HG03575 (cell line): ENCODE results near the gene HDAC4.

Experiments used
- ATAC-seq: cut with Tn5 transposase; IDR thresholded peaks from one replicate; pipeline ENCODE4 v1.9.1; 2021; ENCODE audit not compliant: unreplicated experiment, insufficient number of reproducible peaks, low FRiP score; ENCODE audit errors: extremely low read depth

The HDAC4 gene

GRCh38 chr2:239257511-239257937, 143.3 kb downstream of the HDAC4 start:
- no peak for ATAC-seq

GRCh38 chr2:239256350-239256743, 144.5 kb downstream of the HDAC4 start:
- ATAC-seq, result no peak

- ATAC-seq, result no peak
Observed at GRCh38 chr2:239255628-239256349, 145.0 kb downstream of the HDAC4 start.

- ATAC-seq, result no peak
Observed at GRCh38 chr2:239255218-239255617, 145.6 kb downstream of the HDAC4 start.

- ATAC-seq, result no peak
Observed at GRCh38 chr2:239253701-239254436, 147.0 kb downstream of the HDAC4 start.

- ATAC-seq, result no peak
Observed at GRCh38 chr2:239253264-239253663, 147.6 kb downstream of the HDAC4 start.

- ATAC-seq, result no peak
Observed at GRCh38 chr2:239252801-239253200, 148.0 kb downstream of the HDAC4 start.

- ATAC-seq, result no peak
Observed at GRCh38 chr2:239252393-239252792, 148.4 kb downstream of the HDAC4 start.

GRCh38 chr2:239251971-239252370, 148.8 kb downstream of the HDAC4 start:
- no peak for ATAC-seq

- ATAC-seq, result no peak
Observed at GRCh38 chr2:239250216-239251081, 150.4 kb downstream of the HDAC4 start.

GRCh38 chr2:239249776-239250175, 151.0 kb downstream of the HDAC4 start:
- no peak for ATAC-seq

- ATAC-seq, result no peak
Observed at GRCh38 chr2:239249048-239249447, 151.8 kb downstream of the HDAC4 start.

- ATAC-seq, result no peak
Observed at GRCh38 chr2:239247401-239248245, 153.2 kb downstream of the HDAC4 start.

GRCh38 chr2:239246723-239247122, 154.1 kb downstream of the HDAC4 start:
- ATAC-seq, result no peak

- no peak for ATAC-seq
Observed at GRCh38 chr2:239245872-239246721, 154.7 kb downstream of the HDAC4 start.

GRCh38 chr2:239245107-239245506, 155.7 kb downstream of the HDAC4 start:
- no peak for ATAC-seq

- ATAC-seq, result no peak
Observed at GRCh38 chr2:239244625-239245024, 156.2 kb downstream of the HDAC4 start.

- ATAC-seq, result no peak
Observed at GRCh38 chr2:239241431-239241960, 159.3 kb downstream of the HDAC4 start.
